Left ventricle myocardium inferior (tissue), 1 donor: ENCODE measurements around the gene CTSD. TPM values are rescaled to one million over a fixed set of nuclear protein-coding genes. Genes with fewer than 3 reads are reported as not detected.
"Not testable (repeated sequence)": the region's sequence is repeated elsewhere in the genome, so short reads cannot be mapped to it uniquely, and the experiment has no call there.

Source experiments
- DNase-seq: peaks from one replicate; pipeline ENCODE4 v3.0.0-alpha.2; 2020
- H3K27ac ChIP-seq: fragments of 200-600 bp; replicated peaks from 2 replicates; pipeline ENCODE4 v1.8.0; 2021
- H3K27me3 ChIP-seq: fragments of 200-600 bp; 2 replicates; pipeline ENCODE4 v1.8.0; 2021; ENCODE audit warnings: low read depth
- H3K36me3 ChIP-seq: fragments of 200-600 bp; 2 replicates; pipeline ENCODE4 v1.8.0; 2021
- H3K4me1 ChIP-seq: fragments of 200-600 bp; 2 replicates; pipeline ENCODE4 v1.8.0; 2021
- H3K4me3 ChIP-seq: fragments of 200-600 bp; 2 replicates; pipeline ENCODE4 v1.8.0; 2021; ENCODE audit warnings: mild to moderate bottlenecking, moderate library complexity
- H3K9me3 ChIP-seq: fragments of 200-600 bp; replicated peaks from 2 replicates; pipeline ENCODE4 v1.8.0; 2021
- intact Hi-C: fragments of 100-400 bp; cut with micrococcal nuclease; formaldehyde crosslinking; loops from one replicate; pipeline ENCODE4 v1.11.0; 2022
- total RNA-seq: library from RNA; stranded (reverse); fragmentation: NEBNext Ultra II Directional; extraction: Animal tissue kit (Norgen Biotek cat#: 25700); gene quantifications from one replicate; pipeline ENCODE4 v1.2.1, GENCODE V29; 2021
- TF ChIP-seq, protein P1 (sequence below): fragments of 200-600 bp; IDR thresholded peaks from 2 replicates; pipeline ENCODE4 v1.8.0; 2021; ENCODE audit warnings: antibody characterized with exemption, mild to moderate bottlenecking, borderline replicate concordance
- donor health status: DM: no; HTN: yes; CAD: no; lungs with severe emphysema.

The CTSD gene
- total RNA-seq, 1 donor from 2014 or later = 831 TPM

DNA sequence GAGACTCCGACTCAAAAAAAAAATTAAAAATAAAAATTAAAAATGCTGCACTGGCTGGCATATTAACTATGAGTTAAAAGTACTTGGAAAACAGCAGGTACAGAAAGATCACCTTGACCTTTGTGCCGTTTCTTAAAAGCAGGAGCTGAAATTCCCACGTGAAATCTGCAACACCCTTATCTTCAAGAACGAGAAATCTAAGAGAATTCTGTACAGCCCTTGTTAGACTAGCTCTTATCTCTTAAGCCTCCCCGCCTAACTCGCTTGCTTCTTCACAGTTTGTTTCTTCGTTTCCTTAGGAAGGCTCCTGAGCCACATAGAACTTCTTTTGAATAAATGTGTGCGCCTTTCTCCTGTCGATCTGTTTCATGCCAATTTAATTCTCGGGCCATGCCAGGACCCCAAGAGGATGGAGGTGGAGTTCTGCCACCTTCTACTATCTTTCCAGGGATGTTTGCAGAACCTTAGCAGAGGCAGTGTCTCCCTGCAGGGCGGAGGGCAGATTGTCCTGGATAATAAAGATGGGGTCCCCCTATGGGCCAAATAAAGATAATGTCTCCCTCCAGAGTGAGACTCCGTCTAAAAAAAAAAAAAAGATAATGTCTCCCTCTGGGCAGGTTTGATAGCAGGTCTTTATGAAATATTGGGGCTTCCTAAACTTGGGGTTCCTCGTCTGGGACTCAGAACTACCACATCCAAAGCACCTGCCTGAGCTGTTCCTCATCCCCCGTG is 43.7 kb upstream of the CTSD start:
- Histone ChIP-seq H3K9me3 (peaks cover 4% of the 10 kb centered on the region), H3K4me1 (no peaks in the 10 kb centered on the region), H3K27me3 (peaks cover 51% of the 10 kb centered on the region), H3K27ac (no peak overlapping the region), H3K36me3 (no peaks in the 10 kb centered on the region), H3K4me3 (no peak overlapping the region)
- TF ChIP-seq, protein P1, sequence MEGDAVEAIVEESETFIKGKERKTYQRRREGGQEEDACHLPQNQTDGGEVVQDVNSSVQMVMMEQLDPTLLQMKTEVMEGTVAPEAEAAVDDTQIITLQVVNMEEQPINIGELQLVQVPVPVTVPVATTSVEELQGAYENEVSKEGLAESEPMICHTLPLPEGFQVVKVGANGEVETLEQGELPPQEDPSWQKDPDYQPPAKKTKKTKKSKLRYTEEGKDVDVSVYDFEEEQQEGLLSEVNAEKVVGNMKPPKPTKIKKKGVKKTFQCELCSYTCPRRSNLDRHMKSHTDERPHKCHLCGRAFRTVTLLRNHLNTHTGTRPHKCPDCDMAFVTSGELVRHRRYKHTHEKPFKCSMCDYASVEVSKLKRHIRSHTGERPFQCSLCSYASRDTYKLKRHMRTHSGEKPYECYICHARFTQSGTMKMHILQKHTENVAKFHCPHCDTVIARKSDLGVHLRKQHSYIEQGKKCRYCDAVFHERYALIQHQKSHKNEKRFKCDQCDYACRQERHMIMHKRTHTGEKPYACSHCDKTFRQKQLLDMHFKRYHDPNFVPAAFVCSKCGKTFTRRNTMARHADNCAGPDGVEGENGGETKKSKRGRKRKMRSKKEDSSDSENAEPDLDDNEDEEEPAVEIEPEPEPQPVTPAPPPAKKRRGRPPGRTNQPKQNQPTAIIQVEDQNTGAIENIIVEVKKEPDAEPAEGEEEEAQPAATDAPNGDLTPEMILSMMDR = no peak
- DNase-seq = no peak
- intact Hi-C loops = no loop called here

DNA sequence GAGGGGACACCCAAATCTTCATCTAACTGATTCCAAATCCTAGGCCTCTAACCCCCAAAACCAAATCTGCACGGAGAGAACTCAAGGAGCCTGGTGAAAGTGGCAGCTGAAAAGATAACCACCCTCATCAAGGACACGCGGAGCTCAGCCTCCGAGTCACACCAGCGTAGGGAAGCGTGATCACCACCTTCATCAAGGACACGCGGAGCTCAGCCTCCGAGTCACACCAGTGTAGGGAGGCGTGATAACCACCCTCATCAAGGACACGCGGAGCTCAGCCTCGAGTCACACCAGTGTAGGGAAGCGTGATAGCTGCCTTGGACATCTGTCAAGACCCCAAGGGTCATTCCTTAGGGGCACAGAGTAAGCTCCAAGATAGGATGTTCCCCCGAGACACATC is 41.8 kb upstream of the CTSD start:
- Histone ChIP-seq H3K4me3 (no peak overlapping the region), H3K27me3 (peaks cover 63% of the 10 kb centered on the region), H3K27ac (no peak overlapping the region), H3K4me1 (no peaks in the 10 kb centered on the region), H3K9me3 (no peaks in the 10 kb centered on the region), H3K36me3 (no peaks in the 10 kb centered on the region)
- intact Hi-C loops = no loop called here
- no peak for DNase-seq
- TF ChIP-seq, protein P1 = no peak

DNA sequence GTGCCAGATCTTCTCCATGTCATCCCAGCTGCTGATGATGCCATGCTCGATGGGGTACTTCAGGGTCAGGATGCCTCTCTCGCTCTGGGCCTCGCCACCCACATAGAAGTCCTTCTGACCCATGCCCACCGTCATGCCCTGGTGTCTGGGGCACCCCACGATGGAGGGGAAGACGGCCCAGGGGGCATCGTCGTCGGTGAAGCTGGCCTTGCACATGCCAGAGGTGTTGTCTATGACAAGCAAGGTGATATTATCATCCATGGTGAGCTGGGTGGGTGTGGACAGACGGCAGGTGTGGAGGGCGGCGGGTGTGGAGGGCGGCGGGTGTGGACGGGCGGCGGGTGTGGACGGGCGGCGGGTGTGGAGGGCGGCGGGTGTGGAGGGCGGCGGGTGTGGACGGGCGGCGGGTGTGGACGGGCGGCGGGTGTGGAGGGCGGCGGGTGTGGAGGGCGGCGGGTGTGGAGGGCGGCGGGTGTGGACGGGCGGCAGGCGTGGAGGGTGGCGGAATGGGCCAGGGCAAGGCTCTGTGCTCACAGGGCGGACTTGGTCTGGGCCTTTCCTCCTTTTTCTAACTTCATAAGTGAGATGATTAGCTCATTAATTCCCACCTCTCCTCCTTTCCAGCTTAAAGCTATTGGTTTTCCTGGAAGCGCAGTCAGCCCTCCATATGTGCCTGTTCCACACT is 40.2 kb upstream of the CTSD start:
- DNase-seq, H3K36me3 ChIP-seq, H3K4me3 ChIP-seq, H3K4me1 ChIP-seq, intact Hi-C loops, H3K27ac ChIP-seq, H3K9me3 ChIP-seq: not testable (repeated sequence)
- peaks cover 79% of the 10 kb centered on the region for H3K27me3 ChIP-seq

DNA sequence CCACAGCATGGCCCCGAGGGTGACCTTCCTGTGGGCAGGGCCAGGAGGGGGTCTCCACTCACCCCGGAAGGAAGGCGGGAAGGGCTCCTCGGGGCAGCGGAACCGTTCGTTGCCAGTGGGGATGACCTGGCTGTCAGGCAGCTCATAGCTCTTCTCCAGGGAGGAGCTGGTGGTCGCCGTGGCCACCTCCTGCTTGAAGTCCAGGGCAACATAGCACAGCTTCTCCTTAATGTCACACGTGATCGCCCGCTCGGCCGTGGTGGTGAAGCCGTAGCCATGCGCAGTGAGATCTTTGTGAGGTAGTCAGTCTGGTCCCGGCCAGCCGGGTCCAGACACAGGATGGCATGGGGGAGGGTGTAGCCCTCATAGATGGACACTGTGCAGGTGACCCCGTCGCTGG is 39.5 kb upstream of the CTSD start:
- H3K27ac ChIP-seq = no peak overlapping the region
- TF ChIP-seq, protein P1 = no peak
- no peaks in the 10 kb centered on the region for H3K36me3 ChIP-seq
- DNase-seq = no peak
- intact Hi-C loops = no loop called here
- no peak overlapping the region for H3K4me3 ChIP-seq
- H3K27me3 ChIP-seq = peaks cover 86% of the 10 kb centered on the region
- H3K4me1 ChIP-seq = no peaks in the 10 kb centered on the region
- no peaks in the 10 kb centered on the region for H3K9me3 ChIP-seq

DNA sequence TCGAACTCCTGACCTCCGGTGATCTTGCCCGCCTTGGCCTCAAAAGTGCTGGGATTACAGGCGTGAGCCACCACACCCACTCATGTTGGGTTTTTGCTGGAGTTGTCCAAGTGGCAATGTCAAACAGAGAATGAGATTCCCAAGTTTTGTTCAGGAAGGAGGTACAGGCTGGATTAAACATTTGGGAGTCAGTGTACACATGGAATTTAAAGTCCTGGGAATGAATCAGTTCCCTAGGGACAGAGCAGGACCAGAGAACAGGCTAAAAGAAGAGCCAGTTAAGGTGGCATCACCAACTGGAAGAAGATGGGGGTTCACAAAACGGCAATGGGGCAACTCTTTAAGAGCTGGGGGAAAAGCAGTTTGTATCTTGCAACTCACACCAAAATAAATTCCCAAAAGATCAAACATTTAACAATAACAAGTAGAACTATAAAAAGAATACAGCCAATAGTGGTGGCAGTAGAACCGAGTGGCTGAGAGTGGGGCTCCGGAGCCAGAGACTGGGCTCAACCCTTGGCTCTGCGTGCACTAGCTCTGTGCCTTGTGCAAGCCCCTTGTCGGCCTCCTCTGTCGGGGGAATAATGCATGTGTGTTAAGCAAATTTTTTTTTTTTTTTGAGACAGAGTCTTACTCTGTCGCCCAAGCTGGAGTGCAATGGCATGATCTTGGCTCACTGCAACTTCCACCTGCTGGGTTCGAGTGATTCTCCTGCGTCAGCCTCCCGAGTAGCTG is 33.8 kb upstream of the CTSD start:
- no peaks in the 10 kb centered on the region for H3K4me1 ChIP-seq
- H3K9me3 ChIP-seq = no peaks in the 10 kb centered on the region
- TF ChIP-seq, protein P1 = no peak
- no peak for DNase-seq
- no peak overlapping the region for H3K4me3 ChIP-seq
- H3K27ac ChIP-seq = no peak overlapping the region
- H3K36me3 ChIP-seq = no peaks in the 10 kb centered on the region
- intact Hi-C loops = no loop called here
- H3K27me3 ChIP-seq = peaks cover 93% of the 10 kb centered on the region
